GM12878 (cell line): ENCODE results near the gene RNASEH2A.

Source experiments
- CHD2 ChIP-seq: IDR thresholded peaks from 2 replicates; pipeline ENCODE4 v1.6.1; 2011; ENCODE audit warnings: low read depth, low read length, improper control_type of control experiment, borderline replicate concordance
- EP300 ChIP-seq, 2 experiments: fragments of 150-350 bp in 1 of 2; IDR thresholded peaks; 2 replicates each; pipeline ENCODE4 v1.6.1; 2011 to 2012; ENCODE audit warnings: low read depth in 2 of 2, low read length in 2 of 2, borderline replicate concordance in 1 of 2, improper control_type of control experiment in 1 of 2, inconsistent platforms in 1 of 2; ENCODE audit not compliant: control insufficient read depth in 1 of 2
- MXI1 ChIP-seq: fragments of 150-350 bp; IDR thresholded peaks from 2 replicates; pipeline ENCODE4 v1.6.1; 2011; ENCODE audit warnings: low read depth, mild to moderate bottlenecking, inconsistent platforms, low read length, improper control_type of control experiment
- POLR2A ChIP-seq: IDR thresholded peaks from 2 replicates; pipeline ENCODE4 v1.6.1; 2011; ENCODE audit warnings: low read depth, mild to moderate bottlenecking, low read length
- POLR2AphosphoS5 ChIP-seq: IDR thresholded peaks from 2 replicates; pipeline ENCODE4 v1.6.1; 2011; ENCODE audit warnings: mild to moderate bottlenecking, low read length, inconsistent platforms
- SUZ12 ChIP-seq: fragments of 200-600 bp; sonication (generic); IDR thresholded peaks from one replicate; pipeline ENCODE4 v1.6.1; 2018; ENCODE audit warnings: antibody characterized with exemption, mild to moderate bottlenecking; ENCODE audit not compliant: unreplicated experiment
- YY1 ChIP-seq: IDR thresholded peaks from 2 replicates; pipeline ENCODE4 v1.6.1; 2011; ENCODE audit warnings: low read depth, mild to moderate bottlenecking, low read length
- ZNF274 ChIP-seq: IDR thresholded peaks from one replicate; pipeline ENCODE4 v1.8.0; 2011; ENCODE audit not compliant: insufficient read length, insufficient read depth
- TF ChIP-seq, protein P1 (sequence below), 3 experiments: IDR thresholded peaks in 2 of 3; conservative IDR thresholded peaks in 1 of 3; 2 replicates each; pipeline ENCODE4 v1.5.1; 2011; ENCODE audit warnings: low read depth in 3 of 3, low read length in 3 of 3, mild to moderate bottlenecking in 3 of 3, control low read depth in 2 of 3, moderate library complexity in 2 of 3, inconsistent platforms in 1 of 3, mixed read lengths in 1 of 3; ENCODE audit not compliant: control insufficient read depth in 2 of 3, insufficient read depth in 1 of 3; ENCODE audit errors: extremely low read depth in 1 of 3
- TF ChIP-seq, protein P2 (sequence below): IDR thresholded peaks from 2 replicates; pipeline ENCODE4 v1.6.1; 2012; ENCODE audit warnings: low read length, inconsistent platforms

DNA sequence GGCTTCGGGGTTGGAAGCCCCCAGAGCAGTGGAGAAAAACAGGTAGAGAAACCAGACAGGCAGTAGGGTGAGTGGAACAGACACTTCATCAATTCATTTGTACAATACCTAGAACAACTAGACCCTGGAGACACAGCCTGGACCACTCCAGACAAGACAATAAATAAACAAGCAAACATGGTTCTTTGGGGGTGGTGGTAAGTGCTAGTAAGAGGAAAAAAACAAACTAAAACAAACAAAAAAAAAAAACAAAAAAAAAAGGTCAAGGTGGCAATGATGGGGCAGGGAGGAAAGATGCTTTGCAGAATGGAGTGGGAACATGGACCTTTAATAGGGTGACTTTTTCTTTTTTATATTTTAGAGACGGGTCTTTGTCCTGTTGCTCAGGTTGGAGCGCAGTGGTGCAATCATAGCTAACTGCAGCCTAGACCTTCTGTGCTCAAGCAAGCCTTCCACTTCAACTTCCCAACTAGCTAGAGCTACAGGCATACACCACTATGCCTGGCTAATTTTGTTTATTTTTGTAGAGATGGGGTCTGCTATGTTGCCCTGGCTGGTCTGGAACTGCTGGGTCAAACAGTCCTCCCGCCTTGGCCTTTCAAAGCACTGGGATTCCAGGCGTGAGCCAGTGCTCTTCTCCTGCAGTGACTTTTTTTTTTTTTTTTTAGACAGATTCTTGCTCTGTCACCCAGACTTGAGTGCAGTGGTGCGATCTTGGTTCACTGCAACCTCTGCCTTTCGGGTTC lies 12.0 kb upstream of the RNASEH2A start:
- TF ChIP-seq POLR2AphosphoS5 = no peak
- TF ChIP-seq EP300 (IDR thresholded peaks at IDR 0.05; ENCODE audit: borderline replicate concordance in 1 of 2, control insufficient read depth in 1 of 2, low read depth in 2 of 2, low read length in 2 of 2) = no peak
- no peak for TF ChIP-seq CHD2
- no peak for TF ChIP-seq YY1
- TF ChIP-seq, protein P1, sequence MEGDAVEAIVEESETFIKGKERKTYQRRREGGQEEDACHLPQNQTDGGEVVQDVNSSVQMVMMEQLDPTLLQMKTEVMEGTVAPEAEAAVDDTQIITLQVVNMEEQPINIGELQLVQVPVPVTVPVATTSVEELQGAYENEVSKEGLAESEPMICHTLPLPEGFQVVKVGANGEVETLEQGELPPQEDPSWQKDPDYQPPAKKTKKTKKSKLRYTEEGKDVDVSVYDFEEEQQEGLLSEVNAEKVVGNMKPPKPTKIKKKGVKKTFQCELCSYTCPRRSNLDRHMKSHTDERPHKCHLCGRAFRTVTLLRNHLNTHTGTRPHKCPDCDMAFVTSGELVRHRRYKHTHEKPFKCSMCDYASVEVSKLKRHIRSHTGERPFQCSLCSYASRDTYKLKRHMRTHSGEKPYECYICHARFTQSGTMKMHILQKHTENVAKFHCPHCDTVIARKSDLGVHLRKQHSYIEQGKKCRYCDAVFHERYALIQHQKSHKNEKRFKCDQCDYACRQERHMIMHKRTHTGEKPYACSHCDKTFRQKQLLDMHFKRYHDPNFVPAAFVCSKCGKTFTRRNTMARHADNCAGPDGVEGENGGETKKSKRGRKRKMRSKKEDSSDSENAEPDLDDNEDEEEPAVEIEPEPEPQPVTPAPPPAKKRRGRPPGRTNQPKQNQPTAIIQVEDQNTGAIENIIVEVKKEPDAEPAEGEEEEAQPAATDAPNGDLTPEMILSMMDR (IDR thresholded peaks at IDR 0.05 in 2 of 3, conservative IDR thresholded peaks at IDR 0.05 in 1 of 3; ENCODE audit: control insufficient read depth in 2 of 3, extremely low read depth in 1 of 3, insufficient read depth in 1 of 3, low read depth in 3 of 3, low read length in 3 of 3) = no peak
- no peak for TF ChIP-seq ZNF274
- TF ChIP-seq, protein P2, sequence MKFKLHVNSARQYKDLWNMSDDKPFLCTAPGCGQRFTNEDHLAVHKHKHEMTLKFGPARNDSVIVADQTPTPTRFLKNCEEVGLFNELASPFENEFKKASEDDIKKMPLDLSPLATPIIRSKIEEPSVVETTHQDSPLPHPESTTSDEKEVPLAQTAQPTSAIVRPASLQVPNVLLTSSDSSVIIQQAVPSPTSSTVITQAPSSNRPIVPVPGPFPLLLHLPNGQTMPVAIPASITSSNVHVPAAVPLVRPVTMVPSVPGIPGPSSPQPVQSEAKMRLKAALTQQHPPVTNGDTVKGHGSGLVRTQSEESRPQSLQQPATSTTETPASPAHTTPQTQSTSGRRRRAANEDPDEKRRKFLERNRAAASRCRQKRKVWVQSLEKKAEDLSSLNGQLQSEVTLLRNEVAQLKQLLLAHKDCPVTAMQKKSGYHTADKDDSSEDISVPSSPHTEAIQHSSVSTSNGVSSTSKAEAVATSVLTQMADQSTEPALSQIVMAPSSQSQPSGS = no peak
- no peak for TF ChIP-seq MXI1
- TF ChIP-seq POLR2A = no peak
- TF ChIP-seq SUZ12 = no peak
